ENCODE measurements around the gene ZKSCAN2.

ZKSCAN2 gene

GRCh38 chr16:25228372-25228771 is 29.3 kb downstream of the ZKSCAN2 start:
- DNase-seq (ENCODE audit: low read depth), result no peak
- H3K4me3 ChIP-seq (ENCODE audit: low read depth, low read length), result no peak overlapping the region
- no peak for TF ChIP-seq CTCF (IDR thresholded peaks at IDR 0.05; ENCODE audit: low read depth, low read length, missing control alignments)

- H3K4me3 ChIP-seq (ENCODE audit: low read depth, low read length), result no peak overlapping the region
- TF ChIP-seq CTCF (IDR thresholded peaks at IDR 0.05; ENCODE audit: low read depth, low read length, missing control alignments), result no peak
- DNase-seq (ENCODE audit: low read depth), result no peak
Measured at GRCh38 chr16:25224731-25225319, 32.8 kb downstream of the ZKSCAN2 start.

GRCh38 chr16:25223964-25224363 is 33.7 kb downstream of the ZKSCAN2 start:
- no peak for DNase-seq (ENCODE audit: low read depth)
- TF ChIP-seq CTCF (IDR thresholded peaks at IDR 0.05; ENCODE audit: low read depth, low read length, missing control alignments), result no peak
- H3K4me3 ChIP-seq (ENCODE audit: low read depth, low read length), result no peak overlapping the region

- TF ChIP-seq CTCF (IDR thresholded peaks at IDR 0.05; ENCODE audit: low read depth, low read length, missing control alignments), result no peak
- H3K4me3 ChIP-seq (ENCODE audit: low read depth, low read length), result no peak overlapping the region
- no peak for DNase-seq (ENCODE audit: low read depth)
Measured at GRCh38 chr16:25222959-25223358, 34.7 kb downstream of the ZKSCAN2 start.

GRCh38 chr16:25219070-25219737 is 38.4 kb downstream of the ZKSCAN2 start:
- DNase-seq (ENCODE audit: low read depth), result no peak
- no peak for TF ChIP-seq CTCF (IDR thresholded peaks at IDR 0.05; ENCODE audit: low read depth, low read length, missing control alignments)
- no peak overlapping the region for H3K4me3 ChIP-seq (ENCODE audit: low read depth, low read length)

GRCh38 chr16:25217921-25218320 is 39.7 kb downstream of the ZKSCAN2 start:
- no peak overlapping the region for H3K4me3 ChIP-seq (ENCODE audit: low read depth, low read length)
- DNase-seq (ENCODE audit: low read depth), result no peak
- no peak for TF ChIP-seq CTCF (IDR thresholded peaks at IDR 0.05; ENCODE audit: low read depth, low read length, missing control alignments)

GRCh38 chr16:25217112-25217511 is 40.5 kb downstream of the ZKSCAN2 start:
- no peak for TF ChIP-seq CTCF (IDR thresholded peaks at IDR 0.05; ENCODE audit: low read depth, low read length, missing control alignments)
- no peak for DNase-seq (ENCODE audit: low read depth)
- H3K4me3 ChIP-seq (ENCODE audit: low read depth, low read length), result no peak overlapping the region

Measured in GM12864 (cell line).